Effector memory CD4-positive, alpha-beta T cell (primary cell): ENCODE measurements around the gene TMEM271.

Source experiments
- DNase-seq, 3 donors: peaks; one replicate each; pipeline ENCODE4 v3.0.0-alpha.2; 2020
- H3K27ac ChIP-seq: 2 replicates; pipeline ENCODE4 v1.7.0; 2013; ENCODE audit warnings: mild to moderate bottlenecking, low read length, moderate library complexity; ENCODE audit not compliant: insufficient read depth, poor library complexity, severe bottlenecking
- H3K27me3 ChIP-seq: replicated peaks from 2 replicates; pipeline ENCODE4 v1.7.0; 2013; ENCODE audit warnings: mild to moderate bottlenecking, low read length; ENCODE audit not compliant: insufficient read depth, control insufficient read depth, poor library complexity, severe bottlenecking
- H3K36me3 ChIP-seq: 2 replicates; pipeline ENCODE4 v1.7.0; 2013; ENCODE audit warnings: mild to moderate bottlenecking, low read length, moderate library complexity; ENCODE audit not compliant: control insufficient read depth, insufficient read depth
- H3K4me1 ChIP-seq: 2 replicates; pipeline ENCODE4 v1.7.0; 2013; ENCODE audit warnings: low read length, mild to moderate bottlenecking; ENCODE audit not compliant: control insufficient read depth, insufficient read depth, poor library complexity, severe bottlenecking
- H3K4me3 ChIP-seq: 2 replicates; pipeline ENCODE4 v1.7.0; 2013; ENCODE audit warnings: low read length, low read depth, mild to moderate bottlenecking; ENCODE audit not compliant: insufficient read depth, poor library complexity, severe bottlenecking
- H3K9me3 ChIP-seq: 2 replicates; pipeline ENCODE4 v1.7.0; 2013; ENCODE audit warnings: mild to moderate bottlenecking, low read length, moderate library complexity; ENCODE audit not compliant: control insufficient read depth

The TMEM271 gene

GRCh38 chr4:620201-620600 lies 44.1 kb upstream of the TMEM271 start:
- H3K4me3 ChIP-seq, result no peak overlapping the region
- peaks cover 3% of the 10 kb centered on the region for H3K27me3 ChIP-seq
- H3K27ac ChIP-seq, result no peak overlapping the region
- no peaks in the 10 kb centered on the region for H3K4me1 ChIP-seq
- H3K36me3 ChIP-seq, result no peaks in the 10 kb centered on the region
- H3K9me3 ChIP-seq, result no peaks in the 10 kb centered on the region
- no peak for DNase-seq

- Histone ChIP-seq H3K4me3 (no peak overlapping the region), H3K27ac (no peak overlapping the region), H3K4me1 (no peaks in the 10 kb centered on the region), H3K9me3 (no peaks in the 10 kb centered on the region), H3K27me3 (peaks cover 3% of the 10 kb centered on the region), H3K36me3 (no peaks in the 10 kb centered on the region)
- no peak for DNase-seq
Observed at GRCh38 chr4:617644-618641, 41.8 kb upstream of the TMEM271 start.

DNA sequence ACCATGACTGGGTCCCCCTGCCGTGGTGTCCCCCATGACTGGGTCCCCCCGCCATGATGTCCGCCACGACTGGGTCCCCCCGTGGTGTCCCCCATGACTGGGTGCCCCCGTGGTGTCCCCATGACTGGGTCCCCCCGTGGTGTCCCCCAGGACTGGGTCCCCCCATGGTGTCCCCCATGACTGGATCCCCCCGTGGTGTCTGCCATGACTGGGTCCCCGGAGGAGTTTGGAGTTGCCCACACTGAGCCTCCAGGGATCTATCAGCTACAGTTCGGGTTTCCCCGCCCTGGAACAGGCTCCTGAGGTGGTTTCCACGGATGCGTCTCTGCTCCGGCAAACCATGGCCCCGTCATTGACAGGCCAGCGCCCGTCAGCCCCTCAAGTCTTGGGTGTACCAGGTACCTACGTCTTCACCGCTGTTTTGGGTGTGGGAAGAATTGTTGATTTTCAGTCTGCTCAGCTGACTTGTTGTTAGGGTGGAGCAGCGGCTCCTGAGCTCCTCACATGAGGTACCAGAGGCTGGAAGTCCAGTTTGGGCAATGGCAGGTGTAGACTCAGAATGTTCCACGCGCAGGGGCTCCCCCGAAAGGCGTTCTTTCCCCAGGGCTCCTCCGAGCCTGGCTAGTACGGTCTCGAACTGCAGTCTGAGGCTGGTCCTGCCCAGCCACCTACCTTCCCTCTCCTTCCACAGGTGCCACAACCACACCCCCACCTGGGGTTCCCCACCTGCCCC lies 41.0 kb upstream of the TMEM271 start:
- H3K9me3 ChIP-seq, result no peaks in the 10 kb centered on the region
- H3K36me3 ChIP-seq, result no peaks in the 10 kb centered on the region
- H3K4me1 ChIP-seq, result no peaks in the 10 kb centered on the region
- H3K27me3 ChIP-seq, result peaks cover 3% of the 10 kb centered on the region
- DNase-seq, result no peak
- no peak overlapping the region for H3K4me3 ChIP-seq
- H3K27ac ChIP-seq, result no peak overlapping the region

GRCh38 chr4:616091-616490 lies 40.0 kb upstream of the TMEM271 start:
- Histone ChIP-seq H3K4me3 (no peak overlapping the region), H3K27me3 (peaks cover 3% of the 10 kb centered on the region), H3K4me1 (no peaks in the 10 kb centered on the region), H3K36me3 (no peaks in the 10 kb centered on the region), H3K27ac (no peak overlapping the region), H3K9me3 (no peaks in the 10 kb centered on the region)
- DNase-seq, result no peak

DNA sequence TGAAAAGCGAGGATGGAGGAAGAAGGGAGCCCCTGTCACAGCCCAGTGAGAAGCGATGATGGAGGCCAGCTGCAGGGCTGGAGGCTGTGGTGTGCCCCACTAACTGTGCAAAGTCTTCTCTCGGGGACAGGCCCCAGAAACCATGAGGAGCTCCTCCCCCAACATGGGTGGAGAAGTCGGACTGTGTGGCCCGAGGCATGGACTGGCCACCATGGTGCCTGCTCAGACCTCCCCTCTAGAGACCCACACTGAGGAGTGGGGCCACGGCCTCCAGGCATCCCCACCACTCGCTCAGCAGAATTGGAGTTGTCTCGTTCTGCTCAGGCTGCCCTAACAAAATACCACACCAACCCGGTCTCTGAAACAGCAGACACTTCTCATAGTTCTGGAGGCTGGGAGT lies 37.0 kb upstream of the TMEM271 start:
- DNase-seq, result no peak
- H3K27ac ChIP-seq, result no peak overlapping the region
- no peak overlapping the region for H3K4me3 ChIP-seq
- H3K27me3 ChIP-seq, result peaks cover 5% of the 10 kb centered on the region
- no peaks in the 10 kb centered on the region for H3K36me3 ChIP-seq
- H3K9me3 ChIP-seq, result no peaks in the 10 kb centered on the region
- H3K4me1 ChIP-seq, result no peaks in the 10 kb centered on the region

DNA sequence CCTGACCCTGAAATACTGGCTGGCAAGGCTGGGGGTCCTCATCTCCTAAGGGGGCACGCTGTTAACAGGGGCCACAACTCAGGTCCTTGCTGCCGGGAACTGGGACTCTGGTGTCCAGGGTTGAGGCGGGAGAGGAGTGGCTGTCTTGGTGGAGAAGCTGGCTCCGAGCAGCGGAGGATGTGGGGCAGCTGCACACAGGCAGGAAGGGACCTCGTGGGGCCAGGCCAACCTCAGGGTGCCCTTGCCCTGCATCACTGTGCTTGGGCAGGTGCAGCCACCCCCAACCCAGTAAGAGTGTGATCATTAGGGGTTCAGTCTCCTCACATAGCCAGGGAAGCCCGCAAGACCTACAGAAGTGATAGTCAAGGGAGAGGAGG lies 36.6 kb upstream of the TMEM271 start:
- H3K4me3 ChIP-seq, result no peak overlapping the region
- no peaks in the 10 kb centered on the region for H3K4me1 ChIP-seq
- H3K27me3 ChIP-seq, result peaks cover 3% of the 10 kb centered on the region
- H3K27ac ChIP-seq, result no peak overlapping the region
- no peaks in the 10 kb centered on the region for H3K9me3 ChIP-seq
- no peaks in the 10 kb centered on the region for H3K36me3 ChIP-seq
- no peak for DNase-seq

DNA sequence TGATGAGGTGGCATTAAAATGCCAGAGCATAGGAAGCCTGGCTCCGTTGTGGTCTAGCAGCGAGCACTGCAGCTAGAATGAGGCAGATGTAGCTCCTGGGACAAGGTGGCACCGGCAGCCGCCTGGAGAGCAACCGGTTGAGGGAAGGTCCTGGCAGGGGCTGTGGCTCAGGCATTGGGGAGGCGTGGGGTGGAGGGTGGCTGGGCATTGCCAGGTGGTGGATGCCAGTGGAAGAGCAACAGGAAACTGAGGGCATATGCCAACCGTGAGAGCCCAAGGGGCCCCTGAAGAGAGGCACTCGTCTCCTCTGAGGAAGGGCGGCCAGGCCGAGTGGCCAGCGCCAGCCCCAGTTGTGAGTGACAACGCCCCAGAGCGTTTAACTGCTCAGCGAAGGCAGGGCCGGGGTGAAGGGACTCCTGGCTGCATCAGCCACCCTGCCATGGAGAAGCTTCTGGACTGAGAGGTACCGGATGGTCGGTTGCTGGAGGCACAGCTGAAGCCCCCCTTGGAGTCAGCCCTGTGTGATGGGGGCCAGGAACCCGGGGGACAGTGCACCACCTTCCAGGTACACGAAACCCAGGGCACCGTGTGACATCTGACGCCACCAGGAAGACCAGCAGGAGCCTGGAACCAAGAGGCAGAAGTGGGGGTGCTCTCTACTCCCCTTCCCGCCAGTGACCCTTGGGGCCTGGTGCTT lies 36.1 kb upstream of the TMEM271 start:
- Histone ChIP-seq H3K27me3 (peaks cover 3% of the 10 kb centered on the region), H3K4me1 (no peaks in the 10 kb centered on the region), H3K27ac (no peak overlapping the region), H3K36me3 (no peaks in the 10 kb centered on the region), H3K4me3 (no peak overlapping the region), H3K9me3 (no peaks in the 10 kb centered on the region)
- DNase-seq, result no peak

- Histone ChIP-seq H3K36me3 (no peaks in the 10 kb centered on the region), H3K4me3 (no peak overlapping the region), H3K9me3 (no peaks in the 10 kb centered on the region), H3K4me1 (no peaks in the 10 kb centered on the region), H3K27ac (no peak overlapping the region), H3K27me3 (peaks cover 3% of the 10 kb centered on the region)
- DNase-seq, result no peak
Observed at GRCh38 chr4:610411-611261, 34.5 kb upstream of the TMEM271 start.

DNA sequence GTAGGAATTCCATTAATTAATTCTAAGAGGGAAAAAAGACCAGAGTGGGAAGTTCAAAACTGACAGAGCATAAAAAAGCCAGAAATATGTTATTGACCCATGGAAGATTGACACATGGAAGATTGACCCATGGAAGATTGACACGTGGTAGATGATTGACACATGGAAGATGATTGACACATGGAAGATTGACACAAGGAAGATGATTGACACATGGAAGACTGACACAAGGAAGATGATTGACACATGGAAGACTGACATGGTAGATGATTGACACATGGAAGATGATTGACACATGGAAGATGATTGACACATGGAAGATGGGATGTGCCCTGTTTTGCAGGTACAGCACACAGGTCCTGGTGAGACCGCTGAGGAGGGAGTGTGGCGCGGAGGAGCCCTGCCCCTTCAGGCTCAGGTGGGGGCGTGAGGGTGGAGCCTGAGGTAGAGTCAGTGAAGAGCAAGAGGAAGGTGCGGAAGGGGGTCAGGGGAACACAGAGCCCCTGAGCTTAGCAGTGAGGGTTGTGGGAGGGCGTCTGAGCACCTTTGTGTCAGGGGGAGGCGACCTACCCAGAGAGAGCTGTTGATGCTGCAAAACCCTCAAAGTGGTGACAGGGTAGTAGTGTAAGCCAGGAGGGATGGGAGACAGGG lies 33.4 kb upstream of the TMEM271 start:
- no peaks in the 10 kb centered on the region for H3K4me1 ChIP-seq
- no peak overlapping the region for H3K4me3 ChIP-seq
- H3K36me3 ChIP-seq, result no peaks in the 10 kb centered on the region
- DNase-seq, result no peak
- H3K9me3 ChIP-seq, result no peaks in the 10 kb centered on the region
- peaks cover 3% of the 10 kb centered on the region for H3K27me3 ChIP-seq
- no peak overlapping the region for H3K27ac ChIP-seq
